Measurements from ENCODE around the gene RPRD1A.

DNA sequence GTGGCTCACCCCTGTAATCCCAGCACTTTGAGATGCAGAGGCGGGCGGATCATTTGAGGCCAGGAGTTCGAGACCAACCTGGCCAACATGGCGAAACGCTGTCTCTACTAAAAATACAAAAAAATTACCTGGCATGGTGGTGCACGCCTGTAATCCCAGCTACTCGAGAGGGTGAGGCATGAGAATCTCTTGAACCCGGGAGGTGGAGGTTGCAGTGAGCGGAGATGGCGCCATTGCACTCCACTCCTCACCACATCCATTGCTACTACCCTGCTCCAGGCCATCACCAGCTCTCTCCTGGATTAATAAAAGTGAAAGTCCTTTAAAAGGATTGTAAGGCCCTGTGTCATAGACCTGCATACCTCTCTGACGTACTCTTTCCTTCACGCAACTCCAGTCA is 93.7 kb downstream of the RPRD1A start:
- TF ChIP-seq, protein P1, sequence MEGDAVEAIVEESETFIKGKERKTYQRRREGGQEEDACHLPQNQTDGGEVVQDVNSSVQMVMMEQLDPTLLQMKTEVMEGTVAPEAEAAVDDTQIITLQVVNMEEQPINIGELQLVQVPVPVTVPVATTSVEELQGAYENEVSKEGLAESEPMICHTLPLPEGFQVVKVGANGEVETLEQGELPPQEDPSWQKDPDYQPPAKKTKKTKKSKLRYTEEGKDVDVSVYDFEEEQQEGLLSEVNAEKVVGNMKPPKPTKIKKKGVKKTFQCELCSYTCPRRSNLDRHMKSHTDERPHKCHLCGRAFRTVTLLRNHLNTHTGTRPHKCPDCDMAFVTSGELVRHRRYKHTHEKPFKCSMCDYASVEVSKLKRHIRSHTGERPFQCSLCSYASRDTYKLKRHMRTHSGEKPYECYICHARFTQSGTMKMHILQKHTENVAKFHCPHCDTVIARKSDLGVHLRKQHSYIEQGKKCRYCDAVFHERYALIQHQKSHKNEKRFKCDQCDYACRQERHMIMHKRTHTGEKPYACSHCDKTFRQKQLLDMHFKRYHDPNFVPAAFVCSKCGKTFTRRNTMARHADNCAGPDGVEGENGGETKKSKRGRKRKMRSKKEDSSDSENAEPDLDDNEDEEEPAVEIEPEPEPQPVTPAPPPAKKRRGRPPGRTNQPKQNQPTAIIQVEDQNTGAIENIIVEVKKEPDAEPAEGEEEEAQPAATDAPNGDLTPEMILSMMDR (IDR thresholded peaks at IDR 0.05 in 2 of 3, conservative IDR thresholded peaks at IDR 0.05 in 1 of 3; ENCODE audit: borderline replicate concordance in 1 of 3, insufficient read depth in 1 of 3, low read depth in 2 of 3, low read length in 2 of 3): no peak
- TF ChIP-seq RAD21 (IDR thresholded peaks at IDR 0.05; ENCODE audit: low read depth): no peak
- TF ChIP-seq FOSL1 (IDR thresholded peaks at IDR 0.05; ENCODE audit: low read depth): no peak

Measured in HCT116 (cell line).